HCT116 (cell line): Measurements from ENCODE around the gene KIAA1671. TPM values are rescaled to one million over a fixed set of nuclear protein-coding genes. Genes with fewer than 3 reads are reported as not detected.

Experiments used
- ATAC-seq: fragments of 200-7000 bp; cut with Tn5 transposase; 2 replicates; pipeline ENCODE4 v1.9.1; 2020; ENCODE audit warnings: mild to moderate bottlenecking, moderate library complexity
- BruUV-seq: library from RNA; stranded (reverse); fragments of 400-500 nt; replicated peaks from 2 replicates; lab custom pipeline; 2021; lab: Mats Ljungman, UMichigan
- CTCF ChIA-PET: fragments of 300-600 bp; sonication (Branson Sonifier 250); formaldehyde crosslinking; loops from one replicate; lab custom pipeline; 2021; ENCODE audit warnings: antibody characterized with exemption; lab: Charles Lee
- POLR2A ChIA-PET: fragments of 300-600, 350-600 bp; sonication (Branson Sonifier 250); formaldehyde crosslinking; loops from one replicate; lab custom pipeline; 2021; ENCODE audit warnings: antibody characterized with exemption; lab: Charles Lee
- RAD21 ChIA-PET, 2 experiments: fragments of 300-600 bp; sonication (Branson Sonifier 250); formaldehyde crosslinking; loops; one replicate each; lab custom pipeline; 2023; ENCODE audit warnings: low total read pairs in 2 of 2; ENCODE audit not compliant: uncharacterized antibody in 2 of 2, unreplicated experiment in 2 of 2, low non-redundant PET in 1 of 2; lab: Charles Lee
- DNase-seq: peaks from one replicate; pipeline ENCODE4 v3.0.0-alpha.2; 2010; ENCODE audit warnings: low read depth, low spot score
- H2AFZ ChIP-seq: fragments of 200-600 bp; shearing (Covaris generic), sonication (generic); 2 replicates; pipeline ENCODE4 v1.6.1; 2017; ENCODE audit warnings: low read depth, mixed run types, mixed read lengths, antibody characterized with exemption, low read length; ENCODE audit not compliant: poor library complexity, severe bottlenecking
- H3K27ac ChIP-seq: 2 replicates; pipeline ENCODE4 v1.5.1; 2012; ENCODE audit warnings: low read depth, low read length
- H3K27me3 ChIP-seq: fragments of 200-600 bp; sonication (generic); 2 replicates; pipeline ENCODE4 v1.6.1; 2016; ENCODE audit warnings: mixed run types, low read length, mixed read lengths; ENCODE audit not compliant: insufficient read depth
- H3K36me3 ChIP-seq, 2 experiments: fragments of 200-500 bp in 1 of 2; fragments of 200-600 bp in 1 of 2; sonication (Bioruptor generic) in 1 of 2; sonication (generic) in 1 of 2; 2 replicates each; pipeline versions ENCODE4 v1.5.1 to v1.6.1; 2014 to 2016; ENCODE audit warnings: low read length in 2 of 2, inconsistent platforms in 1 of 2, mixed read lengths in 1 of 2, mixed run types in 1 of 2; ENCODE audit not compliant: insufficient read depth in 2 of 2, control insufficient read depth in 1 of 2
- H3K4me1 ChIP-seq, 2 experiments: fragments of 200-600 bp in 1 of 2; sonication (generic) in 1 of 2; 2 replicates each; pipeline versions ENCODE4 v1.5.1 to v1.6.1; 2012 to 2017; ENCODE audit warnings: low read length in 2 of 2, inconsistent platforms in 1 of 2, mild to moderate bottlenecking in 1 of 2, mixed read lengths in 1 of 2, mixed run types in 1 of 2, moderate library complexity in 1 of 2; ENCODE audit not compliant: insufficient read depth in 2 of 2, control insufficient read depth in 1 of 2
- H3K4me2 ChIP-seq: fragments of 200-600 bp; sonication (generic); 2 replicates; pipeline ENCODE4 v1.6.1; 2017; ENCODE audit warnings: mixed run types, low read length, mixed read lengths
- H3K4me3 ChIP-seq, 2 experiments: fragments of 200-600 bp in 1 of 2; sonication (generic) in 1 of 2; replicated peaks in 1 of 2; 2 replicates each; pipeline ENCODE4 v1.5.1; 2011 to 2016; ENCODE audit warnings: low read length in 2 of 2, control low read depth in 1 of 2, low read depth in 1 of 2, mild to moderate bottlenecking in 1 of 2, mixed read lengths in 1 of 2, mixed run types in 1 of 2
- H3K79me2 ChIP-seq: fragments of 200-600 bp; sonication (generic); 2 replicates; pipeline ENCODE4 v1.6.1; 2017; ENCODE audit warnings: mild to moderate bottlenecking, mixed run types, low read length, moderate library complexity, mixed read lengths; ENCODE audit not compliant: insufficient read depth
- H3K9ac ChIP-seq: fragments of 200-600 bp; sonication (generic); 2 replicates; pipeline ENCODE4 v1.6.1; 2016; ENCODE audit warnings: low read length, mixed read lengths
- H3K9me2 ChIP-seq: fragments of 200-600 bp; sonication (generic), shearing (Covaris generic); 2 replicates; pipeline ENCODE4 v1.6.1; 2017; ENCODE audit warnings: mixed run types, mild to moderate bottlenecking, moderate library complexity; ENCODE audit not compliant: insufficient read depth
- H3K9me3 ChIP-seq, 2 experiments: fragments of 200-500 bp in 1 of 2; fragments of 200-600 bp in 1 of 2; sonication (Bioruptor generic) in 1 of 2; sonication (generic) in 1 of 2; 2 replicates each; pipeline ENCODE4 v1.6.1; 2014 to 2017; ENCODE audit warnings: low read length in 2 of 2, mixed read lengths in 2 of 2, inconsistent platforms in 1 of 2, low read depth in 1 of 2, mild to moderate bottlenecking in 1 of 2, mixed run types in 1 of 2, moderate library complexity in 1 of 2; ENCODE audit not compliant: control insufficient read depth in 1 of 2, insufficient read depth in 1 of 2
- H4K20me1 ChIP-seq: fragments of 200-600 bp; sonication (generic), shearing (Covaris generic); 2 replicates; pipeline ENCODE4 v1.6.1; 2017; ENCODE audit warnings: mixed run types, mild to moderate bottlenecking, moderate library complexity; ENCODE audit not compliant: insufficient read depth
- CBX3 ChIP-seq: IDR thresholded peaks from 2 replicates; pipeline ENCODE4 v1.6.1; 2012; ENCODE audit warnings: low read depth
- CEBPB ChIP-seq: IDR thresholded peaks from 2 replicates; pipeline ENCODE4 v1.6.1; 2012; ENCODE audit warnings: low read depth
- FOSL1 ChIP-seq: IDR thresholded peaks from 2 replicates; pipeline ENCODE4 v1.6.1; 2012; ENCODE audit warnings: low read depth
- POLR2AphosphoS5 ChIP-seq: IDR thresholded peaks from 2 replicates; pipeline ENCODE4 v1.6.1; 2011; ENCODE audit warnings: mild to moderate bottlenecking, low read depth, low read length, moderate library complexity
- SP1 ChIP-seq: IDR thresholded peaks from 2 replicates; pipeline ENCODE4 v1.6.1; 2012; ENCODE audit warnings: low read depth
- SRF ChIP-seq: IDR thresholded peaks from 2 replicates; pipeline ENCODE4 v1.6.1; 2012; ENCODE audit warnings: low read depth
- TCF7L2 ChIP-seq: IDR thresholded peaks from 2 replicates; pipeline ENCODE4 v1.7.0; 2011; ENCODE audit warnings: borderline replicate concordance, inconsistent platforms; ENCODE audit not compliant: insufficient read depth, insufficient read length; ENCODE audit errors: extremely low read depth
- YY1 ChIP-seq: IDR thresholded peaks from 2 replicates; pipeline ENCODE4 v1.6.1; 2011; ENCODE audit warnings: low read length, low read depth, moderate library complexity, mild to moderate bottlenecking; ENCODE audit not compliant: insufficient replicate concordance; ENCODE audit errors: extremely low read depth
- ZFX ChIP-seq: fragments of 450-650 bp; IDR thresholded peaks from 2 replicates; pipeline ENCODE4 v1.6.1; 2017
- ZNF274 ChIP-seq: fragments of 200-500 bp; sonication (Bioruptor generic); IDR thresholded peaks from 2 replicates; pipeline ENCODE4 v1.6.1; 2014; ENCODE audit warnings: mild to moderate bottlenecking, low read depth, low read length, inconsistent platforms
- intact Hi-C: fragments of 100-400 bp; cut with micrococcal nuclease; formaldehyde crosslinking; loops from 2 replicates; pipeline ENCODE4 v1.10.0; 2022
- total RNA-seq: library from RNA; stranded (reverse); gene quantifications from one replicate; pipeline ENCODE4 v1.2.1, GENCODE V29; 2021; ENCODE audit not compliant: unreplicated experiment
- TF ChIP-seq, protein P1 (sequence below): IDR thresholded peaks from 2 replicates; pipeline ENCODE4 v1.6.1; 2012
- TF ChIP-seq, protein P2 (sequence below): IDR thresholded peaks from 2 replicates; pipeline ENCODE4 v1.6.1; 2012

Gene KIAA1671
- total RNA-seq, 1 experiment from 2014 or later, result 36.8 TPM

DNA sequence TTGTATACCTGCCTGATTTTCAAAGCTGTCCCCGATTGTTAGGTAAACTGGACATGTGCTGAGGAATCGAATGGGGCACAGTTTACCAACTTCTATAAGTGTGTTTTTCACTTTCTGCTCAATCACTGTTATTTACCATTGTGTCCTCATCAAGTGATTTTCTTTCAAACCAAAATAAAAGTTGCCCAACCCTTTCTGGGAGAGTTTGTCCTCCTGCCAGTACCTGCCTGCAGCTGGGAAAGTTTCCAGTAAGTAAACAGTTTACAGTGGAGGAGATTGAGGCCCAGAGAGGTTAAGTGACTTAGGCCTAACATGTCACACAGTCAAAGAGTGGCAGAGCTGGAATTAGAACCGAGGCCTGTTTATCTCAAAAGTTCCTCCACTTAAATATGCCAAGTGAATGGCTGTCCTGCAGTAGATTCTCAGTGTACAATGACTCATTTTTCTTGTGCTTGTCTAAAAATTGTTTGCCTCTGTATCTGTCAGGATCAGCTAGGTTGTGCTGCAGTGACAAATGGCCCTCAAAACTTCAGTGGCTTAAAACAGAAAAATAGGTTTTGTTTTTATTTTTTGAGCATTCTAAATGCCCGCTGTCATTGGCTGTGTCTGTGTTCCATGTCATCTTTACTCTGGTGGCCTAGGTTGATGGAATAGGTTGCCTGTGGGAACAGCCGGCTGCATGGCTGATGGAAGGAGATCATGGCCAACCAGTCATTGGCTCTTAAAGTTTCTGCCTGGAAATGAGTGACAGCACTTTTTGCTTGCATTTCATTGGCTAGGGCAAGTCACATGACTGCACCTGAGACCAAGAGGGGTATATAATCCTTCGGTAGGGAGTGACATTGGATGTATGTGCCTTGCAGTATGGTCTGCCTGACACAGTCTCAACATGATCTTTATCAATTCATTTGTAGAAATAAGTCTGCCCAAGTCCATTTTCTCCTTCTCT lies 185.3 kb downstream of the KIAA1671 start:
- Histone ChIP-seq H4K20me1 (no peaks in the 10 kb centered on the region), H3K79me2 (no peaks in the 10 kb centered on the region; the same call in 1 of the 2 replicates), H3K9me3 (peaks cover 0 to 11% of the 10 kb centered on the region in 2 experiments; a peak in 1 of 4 replicates), H3K9me2 (no peaks in the 10 kb centered on the region), H3K9ac (no peak overlapping the region), H2AFZ (no peak overlapping the region), H3K4me2 (no peak overlapping the region), H3K27ac (no peak overlapping the region), H3K4me1 (no peaks in the 10 kb centered on the region), H3K4me3 (no peak overlapping the region), H3K36me3 (no peaks in the 10 kb centered on the region), H3K27me3 (no peaks in the 10 kb centered on the region)
- POLR2A ChIA-PET, result no interaction called here
- RAD21 ChIA-PET, result no interaction called here
- no TSS peak for BruUV-seq
- CTCF ChIA-PET, result no interaction called here
- peak; percentile 62 for ATAC-seq
- TF ChIP-seq CBX3, result no peak
- peak; percentile 4 for DNase-seq
- intact Hi-C loops, result no loop called here

DNA sequence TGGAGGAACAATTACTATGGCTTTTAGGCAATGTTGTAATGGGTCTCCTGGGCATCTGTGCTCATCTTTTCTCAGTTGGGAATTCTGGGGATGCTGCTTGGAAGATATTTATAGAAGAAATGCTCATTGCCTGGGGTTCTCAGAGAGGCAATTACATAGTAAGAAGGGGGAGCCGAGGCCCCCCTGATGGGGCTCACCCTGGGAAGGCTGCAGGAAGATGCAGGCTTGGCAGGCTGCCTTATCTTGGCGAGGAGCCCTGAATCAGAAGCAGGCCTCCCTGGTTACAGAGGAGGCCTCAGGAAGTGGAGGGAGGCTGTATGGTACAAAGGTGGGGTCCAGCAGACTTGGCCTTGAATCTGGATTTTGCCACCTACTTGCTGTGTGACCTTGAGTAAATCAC lies 186.5 kb downstream of the KIAA1671 start:
- H3K9ac ChIP-seq, result no peak overlapping the region
- H3K27ac ChIP-seq, result no peak overlapping the region
- no peaks in the 10 kb centered on the region for H3K36me3 ChIP-seq
- intact Hi-C loops, result no loop called here
- ChIA-PET POLR2A (no interaction called here), RAD21 (no interaction called here), CTCF (no interaction called here)
- H3K9me2 ChIP-seq, result no peaks in the 10 kb centered on the region
- peaks cover 0 to 11% of the 10 kb centered on the region in 2 experiments; a peak in 1 of 4 replicates for H3K9me3 ChIP-seq
- ATAC-seq (no peak), DNase-seq (no peak)
- no peaks in the 10 kb centered on the region for H4K20me1 ChIP-seq
- no peaks in the 10 kb centered on the region for H3K27me3 ChIP-seq
- no peak overlapping the region for H3K4me2 ChIP-seq
- H3K4me3 ChIP-seq, result no peak overlapping the region
- H3K79me2 ChIP-seq, result no peaks in the 10 kb centered on the region; the same call in 1 of the 2 replicates
- TF ChIP-seq ZNF274 (no peak), YY1 (no peak), ZFX (no peak), CBX3 (no peak), TCF7L2 (no peak), FOSL1 (no peak), SP1 (no peak), POLR2AphosphoS5 (no peak), SRF (no peak), CEBPB (no peak)
- TF ChIP-seq, protein P1, sequence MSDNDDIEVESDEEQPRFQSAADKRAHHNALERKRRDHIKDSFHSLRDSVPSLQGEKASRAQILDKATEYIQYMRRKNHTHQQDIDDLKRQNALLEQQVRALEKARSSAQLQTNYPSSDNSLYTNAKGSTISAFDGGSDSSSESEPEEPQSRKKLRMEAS, result no peak
- TF ChIP-seq, protein P2, sequence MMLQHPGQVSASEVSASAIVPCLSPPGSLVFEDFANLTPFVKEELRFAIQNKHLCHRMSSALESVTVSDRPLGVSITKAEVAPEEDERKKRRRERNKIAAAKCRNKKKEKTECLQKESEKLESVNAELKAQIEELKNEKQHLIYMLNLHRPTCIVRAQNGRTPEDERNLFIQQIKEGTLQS, result no peak
- no TSS peak for BruUV-seq
- no peak overlapping the region for H2AFZ ChIP-seq
- H3K4me1 ChIP-seq, result no peaks in the 10 kb centered on the region
